Stimulated activated naive CD8-positive, alpha-beta T cell treated with anti-CD3 and anti-CD28 coated beads, Interleukin-15, amount 100 ng/mL, for 72 hours (primary cell): ENCODE data around the gene ARL6IP5.

ENCODE experiments used
- ATAC-seq: fragments of 150-1000 bp; cut with Tn5 transposase; 2 replicates; pipeline ENCODE4 v1.10.0; 2021; ENCODE audit warnings: mild to moderate bottlenecking, moderate library complexity
- DNase-seq, 2 donors: peaks; one replicate each; pipeline ENCODE4 v3.0.0; 2021 to 2022
- H3K27ac Mint-ChIP-seq, 2 donors: one replicate each; pipeline ENCODE4 v1.8.0; 2022; ENCODE audit warnings: mild to moderate bottlenecking in 2 of 2, mixed read lengths in 2 of 2, moderate library complexity in 2 of 2
- H3K27me3 Mint-ChIP-seq: one replicate; pipeline ENCODE4 v1.8.0; 2022; ENCODE audit warnings: mixed read lengths
- H3K4me1 Mint-ChIP-seq: one replicate; pipeline ENCODE4 v1.8.0; 2022; ENCODE audit warnings: mild to moderate bottlenecking, mixed read lengths
- H3K4me3 Mint-ChIP-seq, 2 donors: one replicate each; pipeline ENCODE4 v1.8.0; 2022; ENCODE audit warnings: mild to moderate bottlenecking in 2 of 2, mixed read lengths in 2 of 2, moderate library complexity in 1 of 2
- H3K9me3 Mint-ChIP-seq, 2 donors: one replicate each; pipeline ENCODE4 v1.8.0; 2022; ENCODE audit warnings: mixed read lengths in 2 of 2

Gene ARL6IP5

GRCh38 chr3:69120879-69121464, 36.2 kb downstream of the ARL6IP5 start:
- Mint-ChIP-seq H3K27ac (no peak overlapping the region), H3K4me3 (no peak overlapping the region), H3K4me1 (peaks cover 5% of the 10 kb centered on the region), H3K9me3 (no peaks in the 10 kb centered on the region), H3K27me3 (no peaks in the 10 kb centered on the region)
- ATAC-seq: peak; percentile 85
- DNase-seq: peak; percentile 75 to 81

GRCh38 chr3:69121513-69121912, 36.8 kb downstream of the ARL6IP5 start:
- Mint-ChIP-seq H3K4me1 (peaks cover 5% of the 10 kb centered on the region), H3K9me3 (no peaks in the 10 kb centered on the region), H3K27ac (no peak overlapping the region), H3K27me3 (peaks cover 2% of the 10 kb centered on the region), H3K4me3 (no peak overlapping the region)
- ATAC-seq: no peak
- no peak for DNase-seq

DNA sequence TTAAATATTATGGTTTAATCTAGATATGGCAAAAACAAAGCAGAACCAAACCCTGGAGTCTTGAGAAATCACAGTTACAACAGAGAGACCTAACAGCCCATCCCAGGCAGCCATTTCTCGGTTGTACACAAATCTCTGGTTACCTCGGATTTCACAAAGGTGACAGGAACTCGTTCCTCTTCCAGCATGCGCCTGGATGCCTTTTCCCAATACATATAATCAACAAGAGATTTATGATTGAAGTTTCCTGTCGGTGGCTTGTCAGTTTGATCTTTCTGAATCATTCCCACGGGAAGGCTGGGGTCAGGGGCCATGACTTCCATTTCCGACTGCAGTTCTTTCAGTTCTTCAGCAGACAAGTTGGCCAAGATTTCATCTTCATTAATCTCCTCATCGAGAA, 37.2 kb downstream of the ARL6IP5 start:
- Mint-ChIP-seq H3K9me3 (no peaks in the 10 kb centered on the region), H3K27ac (no peak overlapping the region), H3K4me1 (peaks cover 5% of the 10 kb centered on the region), H3K4me3 (no peak overlapping the region), H3K27me3 (peaks cover 6% of the 10 kb centered on the region)
- no peak for ATAC-seq
- DNase-seq: no peak

GRCh38 chr3:69122403-69122802, 37.7 kb downstream of the ARL6IP5 start, which contains the start of gene LMOD3:
Gene LMOD3 (minus strand): TSS chr3:69122595. CDS start chr3:69122386, 209 bp downstream.
- H3K4me1 Mint-ChIP-seq: peaks cover 5% of the 10 kb centered on the region
- ATAC-seq (no peak), DNase-seq (no peak)
- no peak within 1 kb of the TSS for H3K4me3 Mint-ChIP-seq
- peaks cover 10% of the 10 kb centered on the region for H3K27me3 Mint-ChIP-seq
- no peaks in the 10 kb centered on the region for H3K9me3 Mint-ChIP-seq
- no peak within 1 kb of the TSS for H3K27ac Mint-ChIP-seq

DNA sequence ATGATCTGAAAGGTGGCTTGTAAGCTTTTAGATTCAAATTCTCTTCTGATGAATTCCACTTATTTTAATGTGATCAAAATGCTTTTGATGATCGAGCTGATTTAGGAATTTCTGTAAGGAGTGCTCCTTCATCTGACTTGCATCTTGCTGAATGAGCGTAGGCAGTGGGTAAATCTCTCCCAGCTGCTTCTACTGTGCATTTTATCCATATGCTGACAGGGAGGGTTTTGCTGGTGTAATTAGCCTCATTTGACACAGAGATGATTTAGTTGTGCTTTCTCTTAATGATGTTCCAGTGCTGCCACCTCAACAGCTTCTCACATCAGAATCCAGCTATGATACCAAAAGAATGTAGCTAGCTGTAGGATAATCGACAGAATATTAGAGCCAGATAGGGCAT, 41.5 kb downstream of the ARL6IP5 start:
- Mint-ChIP-seq H3K27ac (no peak overlapping the region), H3K4me3 (no peak overlapping the region), H3K9me3 (no peaks in the 10 kb centered on the region), H3K27me3 (peaks cover 12% of the 10 kb centered on the region), H3K4me1 (peaks cover under 1% of the 10 kb centered on the region)
- ATAC-seq: no peak
- no peak for DNase-seq

- H3K4me1 Mint-ChIP-seq: no peaks in the 10 kb centered on the region
- no peak for ATAC-seq
- H3K27me3 Mint-ChIP-seq: peaks cover 15% of the 10 kb centered on the region
- no peaks in the 10 kb centered on the region for H3K9me3 Mint-ChIP-seq
- DNase-seq: no peak
- no peak overlapping the region for H3K27ac Mint-ChIP-seq
- H3K4me3 Mint-ChIP-seq: no peak overlapping the region
These were observed 42.3 kb downstream of the ARL6IP5 start for GRCh38 chr3:69126999-69127398.

GRCh38 chr3:69128509-69128908, 43.8 kb downstream of the ARL6IP5 start:
- peaks cover 0 to 5% of the 10 kb centered on the region in 2 donors for H3K9me3 Mint-ChIP-seq
- no peak overlapping the region for H3K27ac Mint-ChIP-seq
- H3K4me1 Mint-ChIP-seq: no peaks in the 10 kb centered on the region
- no peak overlapping the region for H3K4me3 Mint-ChIP-seq
- ATAC-seq (no peak), DNase-seq (no peak)
- peaks cover 18% of the 10 kb centered on the region for H3K27me3 Mint-ChIP-seq

DNA sequence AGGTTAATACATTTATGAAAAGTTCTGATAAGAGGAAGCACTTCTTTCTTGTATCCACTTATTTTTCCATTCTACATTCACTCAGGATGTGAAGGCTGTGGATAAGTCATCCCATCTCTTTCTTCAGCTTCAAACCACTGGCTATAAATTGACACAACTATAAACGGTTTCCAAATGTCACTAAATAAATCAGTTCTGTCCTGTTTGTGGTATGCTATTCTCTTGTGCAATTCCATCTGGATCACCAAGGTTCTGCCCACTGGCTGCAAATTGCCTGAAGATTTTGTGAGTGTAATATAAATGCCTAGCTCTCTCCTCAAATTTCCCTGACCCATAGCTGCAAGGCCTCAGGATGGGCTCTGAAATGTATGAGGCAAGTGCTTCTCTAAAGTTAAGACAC, 44.8 kb downstream of the ARL6IP5 start:
- ATAC-seq: no peak
- peaks cover 18% of the 10 kb centered on the region for H3K27me3 Mint-ChIP-seq
- no peak overlapping the region for H3K27ac Mint-ChIP-seq
- H3K9me3 Mint-ChIP-seq: peaks cover 0 to 5% of the 10 kb centered on the region in 2 donors
- no peak overlapping the region for H3K4me3 Mint-ChIP-seq
- no peak for DNase-seq
- no peaks in the 10 kb centered on the region for H3K4me1 Mint-ChIP-seq

GRCh38 chr3:69130689-69131088, 46.0 kb downstream of the ARL6IP5 start:
- no peak overlapping the region for H3K27ac Mint-ChIP-seq
- DNase-seq: no peak
- peak; percentile 72 for ATAC-seq
- H3K4me3 Mint-ChIP-seq: no peak overlapping the region
- H3K4me1 Mint-ChIP-seq: no peaks in the 10 kb centered on the region
- peaks cover 0 to 5% of the 10 kb centered on the region in 2 donors for H3K9me3 Mint-ChIP-seq
- H3K27me3 Mint-ChIP-seq: peaks cover 18% of the 10 kb centered on the region

- peaks cover 0 to 5% of the 10 kb centered on the region in 2 donors for H3K9me3 Mint-ChIP-seq
- no peak overlapping the region for H3K27ac Mint-ChIP-seq
- H3K4me1 Mint-ChIP-seq: no peaks in the 10 kb centered on the region
- no peak overlapping the region for H3K4me3 Mint-ChIP-seq
- ATAC-seq (no peak), DNase-seq (no peak)
- H3K27me3 Mint-ChIP-seq: peaks cover 17% of the 10 kb centered on the region
These were observed 52.3 kb downstream of the ARL6IP5 start for GRCh38 chr3:69137005-69137404.

- H3K4me3 Mint-ChIP-seq: no peak overlapping the region
- no peak for DNase-seq
- peaks cover 14% of the 10 kb centered on the region for H3K27me3 Mint-ChIP-seq
- no peak for ATAC-seq
- H3K4me1 Mint-ChIP-seq: no peaks in the 10 kb centered on the region
- peaks cover 0 to 5% of the 10 kb centered on the region in 2 donors for H3K9me3 Mint-ChIP-seq
- H3K27ac Mint-ChIP-seq: no peak overlapping the region
These were observed 52.7 kb downstream of the ARL6IP5 start for GRCh38 chr3:69137412-69137811.

DNA sequence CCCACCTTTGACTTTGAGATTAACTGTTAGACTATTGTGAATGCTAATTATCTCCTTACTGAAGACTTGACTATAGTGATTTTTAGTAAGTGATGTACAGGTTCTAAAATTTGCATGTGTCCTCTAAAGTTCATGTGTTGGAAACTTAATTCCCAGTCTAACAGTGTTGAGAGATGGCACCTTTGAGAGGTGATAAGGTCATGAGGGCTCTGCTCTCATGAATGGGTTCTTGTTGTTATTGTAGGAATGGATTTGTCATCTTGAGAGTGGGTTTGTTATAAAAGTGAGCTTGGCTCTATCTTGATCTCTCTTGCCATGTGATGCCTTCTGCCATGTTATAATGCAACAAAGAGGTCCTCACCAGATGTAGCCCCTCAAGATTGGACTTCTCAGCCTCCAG, 56.6 kb downstream of the ARL6IP5 start:
- no peak overlapping the region for H3K4me3 Mint-ChIP-seq
- H3K27me3 Mint-ChIP-seq: peaks cover 12% of the 10 kb centered on the region
- H3K9me3 Mint-ChIP-seq: no peaks in the 10 kb centered on the region
- no peaks in the 10 kb centered on the region for H3K4me1 Mint-ChIP-seq
- H3K27ac Mint-ChIP-seq: no peak overlapping the region
- no peak for DNase-seq
- no peak for ATAC-seq

DNA sequence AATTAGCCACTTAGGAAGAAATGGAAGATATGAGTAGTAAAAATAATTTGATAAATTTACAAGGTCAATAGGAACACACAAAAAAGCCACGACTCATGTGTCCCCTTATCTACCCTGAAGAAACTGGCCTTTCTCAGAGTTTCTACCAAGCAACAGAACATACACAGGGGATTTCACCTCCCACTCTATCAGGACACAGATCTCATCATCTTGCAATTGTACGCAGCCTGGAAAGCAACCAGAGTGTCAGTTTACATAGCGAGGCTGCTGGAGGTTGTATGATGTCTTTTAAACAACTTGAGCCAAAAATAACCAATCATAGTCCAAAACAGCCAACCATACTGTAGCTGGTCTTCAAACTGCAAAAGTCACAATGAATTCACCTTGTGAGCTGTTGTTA, 57.4 kb downstream of the ARL6IP5 start:
- DNase-seq: no peak

DNA sequence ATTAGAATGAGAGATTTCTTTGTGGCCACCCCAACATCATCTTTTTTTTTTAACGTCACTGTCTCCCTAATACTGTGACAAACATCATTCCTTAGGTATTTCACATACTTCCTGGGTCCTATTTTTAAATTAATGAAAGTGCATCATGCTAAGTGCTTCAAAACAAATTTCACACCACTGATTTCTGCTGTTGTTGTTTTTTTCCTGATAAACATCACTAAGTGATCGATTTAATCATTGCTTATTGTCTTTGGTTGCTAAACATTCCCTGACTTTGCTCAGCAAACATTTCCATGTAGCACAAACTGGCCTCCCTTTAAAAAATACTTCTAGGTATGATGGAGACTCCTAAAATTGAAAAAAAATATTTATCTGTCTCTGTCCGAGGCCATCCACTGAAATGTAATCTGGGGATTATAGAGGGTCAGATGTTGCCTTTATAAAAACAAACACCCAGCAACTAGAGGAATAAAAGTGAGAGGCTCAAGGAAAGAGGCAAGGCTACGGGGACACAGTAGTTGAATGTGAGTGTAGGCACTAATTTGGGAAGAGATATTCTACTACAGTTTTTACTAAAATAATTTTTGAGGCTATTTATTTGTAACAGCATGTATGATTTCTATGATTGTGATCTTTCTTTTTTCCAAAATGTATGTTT, 58.2 kb downstream of the ARL6IP5 start:
- Mint-ChIP-seq H3K4me1 (no peaks in the 10 kb centered on the region), H3K27me3 (peaks cover 8% of the 10 kb centered on the region), H3K9me3 (no peaks in the 10 kb centered on the region), H3K4me3 (no peak overlapping the region), H3K27ac (no peak overlapping the region)
- ATAC-seq (no peak), DNase-seq (no peak)

More for the DNA sequence above, 57.4 kb downstream of the ARL6IP5 start:
- no peak for ATAC-seq
- peaks cover 8% of the 10 kb centered on the region for H3K27me3 Mint-ChIP-seq
- H3K27ac Mint-ChIP-seq: no peak overlapping the region
- no peaks in the 10 kb centered on the region for H3K4me1 Mint-ChIP-seq
- H3K9me3 Mint-ChIP-seq: no peaks in the 10 kb centered on the region
- H3K4me3 Mint-ChIP-seq: no peak overlapping the region

GRCh38 chr3:69143612-69144011, 58.9 kb downstream of the ARL6IP5 start:
- no peak for ATAC-seq

GRCh38 chr3:69144631-69145245, 60.0 kb downstream of the ARL6IP5 start:
- Mint-ChIP-seq H3K4me3 (no peak overlapping the region), H3K27me3 (peaks cover 8% of the 10 kb centered on the region), H3K9me3 (no peaks in the 10 kb centered on the region), H3K27ac (no peak overlapping the region), H3K4me1 (no peaks in the 10 kb centered on the region)
- no peak for DNase-seq
- no peak for ATAC-seq

More at GRCh38 chr3:69143612-69144011, 58.9 kb downstream of the ARL6IP5 start:
- no peak for DNase-seq
- Mint-ChIP-seq H3K27ac (no peak overlapping the region), H3K9me3 (no peaks in the 10 kb centered on the region), H3K27me3 (peaks cover 8% of the 10 kb centered on the region), H3K4me3 (no peak overlapping the region), H3K4me1 (no peaks in the 10 kb centered on the region)
